ENCODE data around the gene DNAAF8. TPM values are rescaled to one million over a fixed set of nuclear protein-coding genes. Genes with fewer than 3 reads are reported as not detected.

The DNAAF8 gene
- total RNA-seq, 1 experiment from 2014 or later, result 0.39 TPM

DNA sequence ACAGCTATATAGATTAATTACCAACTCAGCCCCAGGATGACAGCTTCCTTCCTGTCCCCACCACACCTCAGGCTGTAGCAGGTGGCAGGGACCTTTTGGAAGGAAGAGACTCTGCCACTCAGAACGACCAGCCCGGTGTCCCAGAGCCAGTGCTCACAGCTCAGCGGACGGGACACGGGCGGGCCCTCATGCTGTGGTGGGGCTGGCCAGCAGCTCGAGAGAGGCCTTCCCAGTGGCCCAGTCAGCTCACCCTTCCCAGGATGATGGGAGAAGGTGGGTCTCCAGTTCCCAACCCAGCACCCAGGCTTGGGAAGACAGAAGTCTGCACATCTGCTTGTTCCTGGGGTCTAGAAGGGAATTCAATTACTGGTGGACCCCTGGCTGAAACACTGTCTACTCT, 30.4 kb upstream of the DNAAF8 start:
- no peaks in the 10 kb centered on the region for H3K4me1 Mint-ChIP-seq
- Histone ChIP-seq H2AK5ac (ENCODE audit: insufficient read length, low read length) (no peak overlapping the region), H3K23me2 (ENCODE audit: insufficient read length, low read depth, low read length, poor library complexity, severe bottlenecking) (no peaks in the 10 kb centered on the region), H3K79me1 (ENCODE audit: insufficient read depth, low read depth, low read length, poor library complexity, severe bottlenecking) (no peaks in the 10 kb centered on the region), H2BK15ac (ENCODE audit: low read depth, low read length) (no peak overlapping the region), H2AFZ (ENCODE audit: low read length) (no peak overlapping the region), H2BK5ac (ENCODE audit: insufficient read length, low read length) (no peak overlapping the region), H3K27me3 (ENCODE audit: insufficient read depth, low read length) (no peaks in the 10 kb centered on the region), H3K56ac (ENCODE audit: insufficient read length, low read depth, low read length) (no peak overlapping the region), H4K20me1 (ENCODE audit: control insufficient read depth, insufficient read depth, insufficient read length) (no peaks in the 10 kb centered on the region), H4K8ac (replicated peaks; ENCODE audit: insufficient read length, low read depth, low read length) (no peak overlapping the region), H3K4ac (ENCODE audit: low read depth, low read length) (no peak overlapping the region), H3T11ph (ENCODE audit: low read length) (no peak overlapping the region), H4K5ac (ENCODE audit: insufficient read length, low read depth, low read length) (no peak overlapping the region), H3K4me2 (ENCODE audit: insufficient read depth, insufficient read length, low read length) (no peak overlapping the region), H3K14ac (ENCODE audit: insufficient read depth, low read length) (no peak overlapping the region), H2BK12ac (ENCODE audit: insufficient read length, low read depth, low read length) (no peak overlapping the region), H3K9ac (ENCODE audit: extremely low read depth, insufficient read length, low read length) (no peak overlapping the region), H3K9me3 (ENCODE audit: control insufficient read depth, low read depth, low read length) (no peaks in the 10 kb centered on the region), H2BK20ac (ENCODE audit: low read depth, low read length, poor library complexity, severe bottlenecking) (no peak overlapping the region), H3K27ac (ENCODE audit: insufficient read length, low read depth, low read length) (no peak overlapping the region), H4K91ac (ENCODE audit: insufficient read length, low read depth, low read length) (no peak overlapping the region), H2BK120ac (ENCODE audit: low read depth, low read length, poor library complexity, severe bottlenecking) (no peak overlapping the region), H3K18ac (ENCODE audit: insufficient read length, low read depth, low read length) (no peak overlapping the region), H3K23ac (ENCODE audit: insufficient read length, low read depth, low read length) (no peak overlapping the region), H3K79me2 (ENCODE audit: insufficient read depth, low read length) (no peaks in the 10 kb centered on the region), H3K4me1 (ENCODE audit: insufficient read depth, low read length) (no peaks in the 10 kb centered on the region)
- peak overlapping the region in 1 of 3 experiments; percentile 79; a peak in 1 of 7 replicates for H3K27ac Mint-ChIP-seq
- DNase-seq, result no peak
- TF ChIP-seq, protein P1, sequence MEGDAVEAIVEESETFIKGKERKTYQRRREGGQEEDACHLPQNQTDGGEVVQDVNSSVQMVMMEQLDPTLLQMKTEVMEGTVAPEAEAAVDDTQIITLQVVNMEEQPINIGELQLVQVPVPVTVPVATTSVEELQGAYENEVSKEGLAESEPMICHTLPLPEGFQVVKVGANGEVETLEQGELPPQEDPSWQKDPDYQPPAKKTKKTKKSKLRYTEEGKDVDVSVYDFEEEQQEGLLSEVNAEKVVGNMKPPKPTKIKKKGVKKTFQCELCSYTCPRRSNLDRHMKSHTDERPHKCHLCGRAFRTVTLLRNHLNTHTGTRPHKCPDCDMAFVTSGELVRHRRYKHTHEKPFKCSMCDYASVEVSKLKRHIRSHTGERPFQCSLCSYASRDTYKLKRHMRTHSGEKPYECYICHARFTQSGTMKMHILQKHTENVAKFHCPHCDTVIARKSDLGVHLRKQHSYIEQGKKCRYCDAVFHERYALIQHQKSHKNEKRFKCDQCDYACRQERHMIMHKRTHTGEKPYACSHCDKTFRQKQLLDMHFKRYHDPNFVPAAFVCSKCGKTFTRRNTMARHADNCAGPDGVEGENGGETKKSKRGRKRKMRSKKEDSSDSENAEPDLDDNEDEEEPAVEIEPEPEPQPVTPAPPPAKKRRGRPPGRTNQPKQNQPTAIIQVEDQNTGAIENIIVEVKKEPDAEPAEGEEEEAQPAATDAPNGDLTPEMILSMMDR (conservative IDR thresholded peaks at IDR 0.05), result no peak
- peaks cover 19 to 64% (median 49%) of the 10 kb centered on the region in 3 experiments; a peak in 6 of 7 replicates for H3K36me3 Mint-ChIP-seq (ENCODE audit: insufficient read depth in 1 of 3, low read depth in 3 of 3)
- H3K4me3 Mint-ChIP-seq, result no peak overlapping the region
- no peaks in the 10 kb centered on the region for H3K27me3 Mint-ChIP-seq (ENCODE audit: low read depth)
- no CpG with 5 or more reads among the region's 7 CpGs for WGBS (ENCODE audit: extremely low coverage, insufficient read length, low lambda C conversion rate)
- H3K9me3 Mint-ChIP-seq, result no peaks in the 10 kb centered on the region
